Stomach (tissue), 4 donors: ENCODE results near the gene KCNC1.

Experiments used
- CTCF ChIP-seq, 7 experiments: fragments of 450-650 bp in 4 of 7; fragments of 200-600 bp in 3 of 7; sonication (generic) in 3 of 7; IDR thresholded peaks; one replicate each; pipeline ENCODE4 v1.5.1; 2016 to 2019; ENCODE audit warnings: antibody characterized with exemption in 7 of 7, control low read depth in 2 of 7, mild to moderate bottlenecking in 1 of 7
- POLR2AphosphoS5 ChIP-seq, 3 donors: sonication (generic); formaldehyde crosslinking; IDR thresholded peaks; one replicate each; pipeline ENCODE4 v1.6.1; 2016; ENCODE audit warnings: antibody characterized with exemption in 3 of 3

GRCh38 chr11:17828311-17828751, 93.8 kb downstream of the KCNC1 start:
- TF ChIP-seq CTCF (IDR thresholded peaks at IDR 0.05) (no peak), POLR2AphosphoS5 (IDR thresholded peaks at IDR 0.05) (peak in 1 of 3 donors; percentile 7)
